Measurements from ENCODE around the gene SNRPA1. TPM values are rescaled to one million over a fixed set of nuclear protein-coding genes. Genes with fewer than 3 reads are reported as not detected.

The SNRPA1 gene
- total RNA-seq, 1 experiment from 2014 or later: 32.6 TPM

DNA sequence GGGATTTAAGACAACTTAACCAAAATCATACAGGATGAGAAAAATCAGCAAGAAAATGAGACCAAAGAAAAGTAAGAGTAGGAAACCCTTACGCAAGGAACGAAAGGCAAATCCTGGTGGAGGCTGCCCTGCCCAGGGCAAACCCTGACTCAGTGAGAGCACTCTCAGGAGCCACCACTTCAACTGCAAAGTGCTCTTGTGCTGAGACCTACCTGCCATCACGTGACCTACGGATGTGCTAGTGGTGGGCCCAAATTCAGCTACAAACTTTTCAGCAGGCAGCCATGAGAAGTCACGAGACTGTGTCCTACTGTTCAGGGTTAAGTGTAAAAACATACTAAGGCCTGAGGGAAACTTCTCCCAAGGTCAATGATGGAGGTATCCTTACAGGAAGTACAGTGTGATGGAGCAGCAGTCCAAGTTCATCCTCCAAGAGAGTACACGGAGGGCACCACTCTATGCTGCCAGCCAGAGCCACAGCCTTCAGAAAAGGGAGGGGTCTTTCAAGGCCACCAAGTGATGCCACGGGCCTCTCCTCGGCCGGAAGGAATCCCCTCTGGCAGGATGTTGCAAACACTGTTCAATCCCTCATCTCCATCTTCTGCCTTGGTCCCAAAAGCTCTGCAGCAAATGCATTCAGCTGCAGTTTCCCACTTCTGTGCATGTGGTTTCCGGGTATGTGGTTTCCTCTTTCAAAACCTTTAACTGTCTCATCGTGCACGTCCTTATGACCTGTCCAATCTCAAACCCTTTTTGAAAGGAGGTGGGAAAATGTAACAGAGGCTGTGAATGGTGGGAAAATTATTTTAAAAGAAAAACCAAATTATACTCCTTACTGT lies 52.7 kb downstream of the SNRPA1 start:
- peak; percentile 83 for DNase-seq (ENCODE audit: low read depth)

DNA sequence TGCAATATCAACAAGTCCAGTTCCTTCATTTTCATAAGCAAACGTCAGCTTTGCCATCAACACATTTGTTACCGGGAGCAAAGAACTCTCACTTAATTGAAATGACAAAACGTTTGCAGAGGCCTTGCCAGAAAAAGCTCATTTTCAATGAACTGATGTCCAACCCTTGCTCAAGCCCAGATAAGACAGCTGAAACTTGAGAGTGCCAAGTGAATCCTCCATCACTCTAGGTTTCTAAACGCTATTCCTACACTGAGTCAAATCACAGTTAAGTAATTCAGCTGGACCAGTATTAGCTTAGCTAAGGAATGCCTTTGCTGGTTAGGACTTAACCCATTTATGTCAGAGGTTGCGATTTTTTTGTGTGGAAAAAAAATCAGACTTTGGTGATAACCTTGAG lies 54.7 kb downstream of the SNRPA1 start:
- DNase-seq (ENCODE audit: low read depth): no peak

GRCh38 chr15:101239724-101240136 lies 55.3 kb downstream of the SNRPA1 start:
- no peak for DNase-seq (ENCODE audit: low read depth)

GRCh38 chr15:101237251-101237650 lies 57.8 kb downstream of the SNRPA1 start:
- DNase-seq (ENCODE audit: low read depth): no peak

- DNase-seq (ENCODE audit: low read depth): no peak
Measured at GRCh38 chr15:101233651-101234280, 61.3 kb downstream of the SNRPA1 start.

- no peak for DNase-seq (ENCODE audit: low read depth)
Measured at GRCh38 chr15:101232677-101233076, 62.4 kb downstream of the SNRPA1 start.

Other genes with a start within 250 kb of the SNRPA1 start
- 37.0 and 52.1 TPM in 2 replicates for gene CHSY1, start 43.2 kb downstream of the SNRPA1 start, total RNA-seq (2014; rRNA removed; shearing (Covaris generic))
- gene SELENOS, start 17.8 kb downstream of the SNRPA1 start, total RNA-seq (2014; rRNA removed; shearing (Covaris generic)): 85.5 and 86.5 TPM in 2 replicates
- gene PCSK6, start 194.5 kb upstream of the SNRPA1 start, total RNA-seq (2014; rRNA removed; shearing (Covaris generic)): not detected in 2 replicates

Data from M059J (cell line).